GM19035 (cell line): ENCODE measurements around the gene CYBC1.

ENCODE experiments used
- ATAC-seq: cut with Tn5 transposase; IDR thresholded peaks from one replicate; pipeline ENCODE4 v1.9.1; 2021; ENCODE audit not compliant: unreplicated experiment

The CYBC1 gene

GRCh38 chr17:82449131-82449882, 1.2 kb downstream of the CYBC1 start:
- ATAC-seq, result peak; percentile 46

- no peak for ATAC-seq
Measured at GRCh38 chr17:82447876-82448275, 2.7 kb downstream of the CYBC1 start.

- ATAC-seq, result no peak
Measured at GRCh38 chr17:82446649-82447048, 3.9 kb downstream of the CYBC1 start.

GRCh38 chr17:82446124-82446523, 4.4 kb downstream of the CYBC1 start:
- ATAC-seq, result no peak

- no peak for ATAC-seq
Measured at GRCh38 chr17:82445542-82445941, 5.0 kb downstream of the CYBC1 start.

- no peak for ATAC-seq
Measured at GRCh38 chr17:82444941-82445521, 5.5 kb downstream of the CYBC1 start.

GRCh38 chr17:82444284-82444893, 6.2 kb downstream of the CYBC1 start:
- no peak for ATAC-seq

- no peak for ATAC-seq
Measured at GRCh38 chr17:82443465-82444283, 6.9 kb downstream of the CYBC1 start.

- no peak for ATAC-seq
Measured at GRCh38 chr17:82442643-82443464, 7.7 kb downstream of the CYBC1 start.

- no peak for ATAC-seq
Measured at GRCh38 chr17:82441691-82442487, 8.7 kb downstream of the CYBC1 start.

- no peak for ATAC-seq
Measured at GRCh38 chr17:82440991-82441627, 9.4 kb downstream of the CYBC1 start.

- ATAC-seq, result no peak
Measured at GRCh38 chr17:82440469-82440981, 10.0 kb downstream of the CYBC1 start.

GRCh38 chr17:82439829-82440365, 10.7 kb downstream of the CYBC1 start:
- ATAC-seq, result no peak

- ATAC-seq, result no peak
Measured at GRCh38 chr17:82439194-82439828, 11.2 kb downstream of the CYBC1 start.

GRCh38 chr17:82438401-82439193, 12.0 kb downstream of the CYBC1 start:
- no peak for ATAC-seq

- no peak for ATAC-seq
Measured at GRCh38 chr17:82437325-82437668, 13.3 kb downstream of the CYBC1 start.

GRCh38 chr17:82436601-82437324, 13.8 kb downstream of the CYBC1 start:
- ATAC-seq, result no peak
